ENCODE results near the gene TSPAN18.

GRCh38 chr11:44690651-44691050 lies 36.1 kb upstream of the TSPAN18 start:
- TF ChIP-seq EZH2 (IDR thresholded peaks at IDR 0.05; ENCODE audit: insufficient read depth, poor library complexity, severe bottlenecking), result no peak
- no peak for TF ChIP-seq EZH2phosphoT487 (IDR thresholded peaks at IDR 0.05; ENCODE audit: insufficient read depth, low read depth)

All from GM23248 (cell line).